Aorta (tissue), 5 donors: ENCODE measurements around the gene GPD2. TPM values are rescaled to one million over a fixed set of nuclear protein-coding genes. Genes with fewer than 3 reads are reported as not detected.
"Not testable (repeated sequence)": the region's sequence is repeated elsewhere in the genome, so short reads cannot be mapped to it uniquely, and the experiment has no call there.

Source experiments
- ATAC-seq: fragments of 200-7000 bp; cut with Tn5 transposase; one replicate; pipeline ENCODE4 v1.9.1; 2022; ENCODE audit warnings: moderate library complexity; ENCODE audit not compliant: low FRiP score
- DNase-seq, 2 donors: peaks; one replicate each; pipeline ENCODE4 v3.0.0-alpha.2; 2020
- H3K27ac ChIP-seq, 2 donors: one replicate each; pipeline ENCODE4 v1.5.1; 2013; ENCODE audit warnings: low read length in 2 of 2, mild to moderate bottlenecking in 2 of 2, moderate library complexity in 2 of 2, control low read depth in 1 of 2, inconsistent platforms in 1 of 2, low read depth in 1 of 2
- H3K27me3 ChIP-seq, 2 donors: one replicate each; pipeline ENCODE4 v1.6.1; 2013; ENCODE audit warnings: control low read depth in 1 of 2, low read length in 1 of 2, mild to moderate bottlenecking in 1 of 2, moderate library complexity in 1 of 2; ENCODE audit not compliant: insufficient read depth in 2 of 2, control insufficient read depth in 1 of 2
- H3K36me3 ChIP-seq, 2 donors: one replicate each; pipeline ENCODE4 v1.6.1; 2013; ENCODE audit warnings: control low read depth in 1 of 2, low read length in 1 of 2, mild to moderate bottlenecking in 1 of 2; ENCODE audit not compliant: insufficient read depth in 2 of 2, control insufficient read depth in 1 of 2
- H3K4me1 ChIP-seq, 2 donors: one replicate each; pipeline ENCODE4 v1.6.1; 2013; ENCODE audit warnings: low read length in 2 of 2, control low read depth in 1 of 2, mild to moderate bottlenecking in 1 of 2, moderate library complexity in 1 of 2; ENCODE audit not compliant: insufficient read depth in 2 of 2, control insufficient read depth in 1 of 2
- H3K4me3 ChIP-seq, 2 donors: one replicate each; pipeline ENCODE4 v1.5.1; 2013; ENCODE audit warnings: low read length in 2 of 2, control low read depth in 1 of 2, mild to moderate bottlenecking in 1 of 2
- H3K9me3 ChIP-seq: one replicate; pipeline ENCODE4 v1.6.1; 2013; ENCODE audit warnings: mild to moderate bottlenecking, low read length; ENCODE audit not compliant: control insufficient read depth
- WGBS, 2 donors: extraction: QIAGEN DNeasy Blood & Tissue Kit; methylation state at CpG; one replicate each; pipeline ENCODE4 v1.1.7; 2013; 5-methylcytosine and 5-hydroxymethylcytosine counted together
- intact Hi-C, 2 donors: fragments of 100-400 bp; cut with DNase I; formaldehyde crosslinking; loops; one replicate each; pipeline versions ENCODE4 v1.14.2 to v1.15.0; 2022
- polyA plus RNA-seq, 2 donors: library from polyadenylated mRNA; stranded (reverse); fragments of 200-250 nt; gene quantifications; one replicate each; pipeline ENCODE4 v1.2.3, GENCODE V29; 2013
- total RNA-seq, 2 donors: library from RNA; stranded (reverse); fragmentation: NEBNext Ultra II Directional; extraction: Animal tissue kit (Norgen Biotek cat#: 25700); gene quantifications; one replicate each; pipeline ENCODE4 v1.2.1, GENCODE V29; 2021
- donor health status: healthy with polysubstance abuse.
- donor health status: Bipolar disorder and iron deficiency.
- donor health status: DM: no; HTN: no; CAD: no.
- donor health status: DM: no; HTN: no; CAD: no.
- donor health status: DM: yes; HTN: yes; CAD: no.

The GPD2 gene
- total and polyA plus RNA-seq, 4 donors: 3.9 to 31.3 (median 13.9) TPM

DNA sequence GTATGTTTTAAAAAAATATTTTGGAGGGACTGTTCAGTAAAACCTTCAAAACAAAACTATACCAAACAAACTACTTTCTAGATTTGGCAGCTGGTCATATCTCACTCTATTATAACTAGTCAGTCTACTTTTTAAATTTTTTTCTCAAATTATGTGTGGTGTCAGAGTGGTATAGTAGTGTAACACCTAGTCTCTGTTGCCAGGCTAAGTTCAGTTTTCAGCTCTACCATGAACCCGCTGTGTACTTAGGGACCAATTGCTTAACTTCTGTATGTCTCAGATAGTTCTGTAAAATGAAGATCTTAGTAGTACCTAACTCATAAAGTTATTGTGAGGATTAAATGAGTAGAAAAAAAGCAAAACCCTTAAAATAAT lies 54.3 kb downstream of the GPD2 start:
- H3K36me3 ChIP-seq: no peaks in the 10 kb centered on the region
- DNase-seq (no peak), ATAC-seq (no peak)
- no peaks in the 10 kb centered on the region for H3K4me1 ChIP-seq
- no peaks in the 10 kb centered on the region for H3K9me3 ChIP-seq
- H3K27me3 ChIP-seq: no peaks in the 10 kb centered on the region
- intact Hi-C loops: no loop called here
- H3K27ac ChIP-seq: no peak overlapping the region
- H3K4me3 ChIP-seq: no peak overlapping the region
- 97 to 100% methylated on average over 1 of the region's 1 CpG for WGBS, 2 donors

DNA sequence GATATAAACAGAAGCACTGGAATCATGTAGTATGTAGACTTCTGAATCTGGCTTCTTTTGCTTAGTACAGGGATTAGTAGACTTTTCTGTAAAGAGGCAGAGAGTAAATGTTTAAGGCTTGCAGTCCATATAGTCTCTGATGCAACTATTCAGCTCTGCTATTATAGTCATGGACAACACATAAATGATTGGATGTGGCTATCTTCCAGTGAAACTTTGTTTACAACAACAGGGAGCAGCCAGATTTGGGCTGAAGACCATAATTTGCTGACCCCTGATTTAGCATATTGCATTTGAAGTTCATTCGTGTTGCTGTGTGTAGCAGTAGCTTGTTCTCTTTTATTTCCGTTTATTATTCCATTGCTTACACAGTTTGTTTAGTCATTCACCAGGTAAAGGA lies 55.0 kb downstream of the GPD2 start:
- no peaks in the 10 kb centered on the region for H3K27me3 ChIP-seq
- 92 to 96% methylated on average over 2 of the region's 2 CpGs for WGBS, 2 donors
- H3K4me3 ChIP-seq: no peak overlapping the region
- H3K4me1 ChIP-seq: no peaks in the 10 kb centered on the region
- intact Hi-C loops: no loop called here
- DNase-seq (no peak), ATAC-seq (no peak)
- H3K36me3 ChIP-seq: no peaks in the 10 kb centered on the region
- no peak overlapping the region for H3K27ac ChIP-seq
- H3K9me3 ChIP-seq: no peaks in the 10 kb centered on the region

- Histone ChIP-seq H3K4me1 (no peaks in the 10 kb centered on the region), H3K4me3 (no peak overlapping the region), H3K27me3 (no peaks in the 10 kb centered on the region), H3K36me3 (no peaks in the 10 kb centered on the region), H3K27ac (no peak overlapping the region), H3K9me3 (no peaks in the 10 kb centered on the region)
- intact Hi-C loops: no loop called here
- no peak for ATAC-seq
- no peak for DNase-seq
Measured at GRCh38 chr2:156492979-156493378, 56.8 kb downstream of the GPD2 start.

DNA sequence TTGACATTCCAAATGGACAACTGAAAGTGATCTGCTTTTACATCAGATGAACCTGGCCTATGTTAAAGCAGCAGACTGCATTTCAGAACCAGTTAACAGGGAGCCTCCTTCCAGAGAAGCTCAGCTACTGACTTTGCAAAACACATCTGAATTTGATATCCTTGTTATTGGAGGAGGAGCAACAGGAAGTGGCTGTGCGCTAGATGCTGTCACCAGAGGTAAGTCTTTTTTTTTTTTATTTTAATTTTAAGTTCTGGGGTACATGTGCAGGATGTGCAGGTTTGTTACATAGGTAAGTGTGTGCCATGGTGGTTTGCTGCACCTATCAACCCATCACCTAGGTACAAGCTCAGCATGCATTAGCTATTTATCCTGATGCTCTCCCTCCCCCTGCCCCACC lies 59.8 kb downstream of the GPD2 start:
- H3K4me3 ChIP-seq, H3K27ac ChIP-seq, intact Hi-C loops, H3K36me3 ChIP-seq, H3K9me3 ChIP-seq, H3K4me1 ChIP-seq, ATAC-seq, DNase-seq, H3K27me3 ChIP-seq: not testable (repeated sequence)
- 92 to 95% methylated on average over 1 of the region's 1 CpG for WGBS, 2 donors

GRCh38 chr2:156505696-156506095 lies 69.5 kb downstream of the GPD2 start:
- Histone ChIP-seq H3K36me3 (no peaks in the 10 kb centered on the region), H3K27me3 (no peaks in the 10 kb centered on the region), H3K4me3 (no peak overlapping the region), H3K9me3 (no peaks in the 10 kb centered on the region), H3K4me1 (no peaks in the 10 kb centered on the region), H3K27ac (no peak overlapping the region)
- ATAC-seq: no peak
- DNase-seq: no peak
- intact Hi-C loops: no loop called here

DNA sequence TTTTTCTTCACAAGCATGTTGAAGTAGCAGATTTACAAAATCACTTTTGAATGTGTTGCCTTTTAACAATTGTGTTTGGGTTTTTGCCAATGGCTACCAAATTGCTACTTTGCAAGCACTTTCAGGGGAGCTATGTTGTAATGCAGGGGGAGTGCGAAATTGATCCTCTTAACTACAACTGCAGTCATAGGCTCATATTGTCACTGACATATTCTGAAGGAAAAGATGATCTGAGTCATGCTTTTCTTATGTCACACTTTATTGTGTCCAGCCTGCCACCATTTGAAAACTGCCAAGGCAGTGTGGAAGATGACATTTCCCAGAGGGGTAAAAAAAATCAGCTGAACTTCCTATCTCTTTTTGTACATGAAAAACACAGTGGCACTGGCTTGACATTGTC lies 74.9 kb downstream of the GPD2 start:
- Histone ChIP-seq H3K4me1 (no peaks in the 10 kb centered on the region), H3K4me3 (no peak overlapping the region), H3K36me3 (no peaks in the 10 kb centered on the region), H3K27me3 (no peaks in the 10 kb centered on the region), H3K9me3 (no peaks in the 10 kb centered on the region), H3K27ac (no peak overlapping the region)
- intact Hi-C loops: no loop called here
- DNase-seq (no peak), ATAC-seq (no peak)
- WGBS, 2 donors: 99 to 100% methylated on average over 1 of the region's 1 CpG

DNA sequence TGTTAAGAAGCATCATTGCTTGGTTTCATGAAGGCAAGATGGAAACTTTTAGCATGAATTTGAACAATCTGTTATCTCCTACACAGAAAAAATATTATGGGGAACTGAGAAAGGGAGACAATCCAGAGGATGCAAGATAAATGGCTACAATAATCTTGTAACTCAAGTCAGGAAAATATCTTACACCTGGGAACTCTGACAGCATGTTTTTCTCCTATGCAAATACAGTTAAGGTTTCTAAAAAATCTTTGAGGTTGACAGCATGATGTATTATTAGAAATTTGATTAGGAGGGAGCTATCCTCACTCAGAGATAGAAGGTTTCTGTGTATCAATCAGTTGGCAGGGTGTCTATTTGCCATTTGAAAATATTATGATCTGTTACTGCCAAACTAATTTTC lies 75.6 kb downstream of the GPD2 start:
- Histone ChIP-seq H3K27me3 (no peaks in the 10 kb centered on the region), H3K9me3 (no peaks in the 10 kb centered on the region), H3K4me1 (no peaks in the 10 kb centered on the region), H3K4me3 (no peak overlapping the region), H3K27ac (no peak overlapping the region), H3K36me3 (no peaks in the 10 kb centered on the region)
- no peak for DNase-seq
- ATAC-seq: no peak
- intact Hi-C loops: no loop called here

GRCh38 chr2:156512451-156512850 lies 76.3 kb downstream of the GPD2 start:
- ATAC-seq: no peak
- no peak for DNase-seq
- no peaks in the 10 kb centered on the region for H3K36me3 ChIP-seq
- 89 to 92% methylated on average over 2 of the region's 2 CpGs for WGBS, 2 donors
- no peaks in the 10 kb centered on the region for H3K9me3 ChIP-seq
- no peak overlapping the region for H3K27ac ChIP-seq
- H3K4me3 ChIP-seq: no peak overlapping the region
- intact Hi-C loops: no loop called here
- H3K4me1 ChIP-seq: no peaks in the 10 kb centered on the region
- H3K27me3 ChIP-seq: no peaks in the 10 kb centered on the region

DNA sequence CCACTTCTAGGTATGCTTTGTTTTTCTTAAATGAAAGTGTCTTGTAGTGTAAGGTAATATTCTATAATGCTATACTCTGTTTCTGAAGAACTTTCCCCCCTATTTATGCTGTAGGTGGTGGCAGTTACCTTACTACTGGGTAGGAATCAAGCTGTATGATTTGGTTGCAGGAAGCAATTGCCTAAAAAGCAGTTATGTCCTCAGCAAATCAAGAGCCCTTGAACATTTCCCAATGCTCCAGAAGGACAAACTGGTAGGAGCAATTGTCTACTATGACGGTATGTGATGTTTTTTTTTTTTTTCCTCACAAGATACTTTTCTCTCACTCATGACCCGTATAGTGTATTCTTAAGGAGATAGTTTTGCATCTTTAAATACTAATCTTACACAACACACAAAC lies 77.0 kb downstream of the GPD2 start:
- Histone ChIP-seq H3K4me1 (no peaks in the 10 kb centered on the region), H3K9me3 (no peaks in the 10 kb centered on the region), H3K4me3 (no peak overlapping the region), H3K36me3 (no peaks in the 10 kb centered on the region), H3K27ac (no peak overlapping the region), H3K27me3 (no peaks in the 10 kb centered on the region)
- WGBS, 2 donors: 91 to 96% methylated on average over 2 of the region's 2 CpGs
- intact Hi-C loops: no loop called here
- no peak for DNase-seq
- no peak for ATAC-seq

DNA sequence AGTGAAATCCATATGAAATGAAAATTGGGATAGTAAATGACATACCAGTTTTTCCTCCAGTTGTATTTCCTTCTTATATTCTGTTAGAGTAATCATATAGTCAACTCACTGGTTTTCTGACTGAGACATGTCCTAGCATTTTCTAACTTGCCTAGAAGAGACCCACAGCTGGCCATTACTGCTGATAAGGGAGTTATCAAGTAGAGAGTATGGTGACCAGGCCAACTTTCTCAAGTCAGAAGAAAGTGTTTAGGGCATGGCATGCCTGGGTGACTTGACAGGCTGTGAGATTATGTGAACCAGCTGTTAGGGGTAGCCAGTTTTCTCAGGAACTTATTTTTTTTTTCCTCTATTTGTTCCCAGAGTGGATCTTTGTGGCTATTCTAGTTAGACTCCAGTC lies 81.2 kb downstream of the GPD2 start:
- Histone ChIP-seq H3K27ac (no peak overlapping the region), H3K36me3 (no peaks in the 10 kb centered on the region), H3K4me1 (no peaks in the 10 kb centered on the region), H3K9me3 (no peaks in the 10 kb centered on the region), H3K27me3 (no peaks in the 10 kb centered on the region), H3K4me3 (no peak overlapping the region)
- no peak for ATAC-seq
- intact Hi-C loops: no loop called here
- DNase-seq: no peak
